ENCODE data around the gene ALLC.

- TF ChIP-seq CTCF (conservative IDR thresholded peaks at IDR 0.05 in 1 of 2, IDR thresholded peaks at IDR 0.05 in 1 of 2; ENCODE audit: extremely low read depth in 1 of 2, insufficient read depth in 1 of 2, low read depth in 1 of 2, low read length in 2 of 2) (no peak), EZH2 (IDR thresholded peaks at IDR 0.05; ENCODE audit: borderline replicate concordance, low read length) (no peak)
Observed at GRCh38 chr2:3675687-3676086, 17.7 kb downstream of the ALLC start.
